Colonic mucosa (tissue), 4 donors: Measurements from ENCODE around the gene TMEM170B. TPM values are rescaled to one million over a fixed set of nuclear protein-coding genes. Genes with fewer than 3 reads are reported as not detected.

ENCODE experiments used
- DNase-seq: peaks from one replicate; pipeline ENCODE4 v3.0.0-alpha.2; 2020
- H3K27ac ChIP-seq: fragments of 200-600 bp; one replicate; pipeline ENCODE4 v1.8.0; 2021
- H3K27me3 ChIP-seq: fragments of 200-600 bp; one replicate; pipeline ENCODE4 v1.8.0; 2021
- H3K36me3 ChIP-seq: fragments of 200-600 bp; one replicate; pipeline ENCODE4 v1.8.0; 2021
- H3K4me1 ChIP-seq: fragments of 200-600 bp; one replicate; pipeline ENCODE4 v1.8.0; 2021; ENCODE audit warnings: mild to moderate bottlenecking
- H3K4me3 ChIP-seq: fragments of 200-600 bp; one replicate; pipeline ENCODE4 v1.8.0; 2021
- H3K9ac ChIP-seq, 2 donors: one replicate each; pipeline ENCODE4 v1.7.0; 2013; ENCODE audit warnings: control low read depth in 2 of 2, low read depth in 2 of 2, low read length in 2 of 2
- H3K9me3 ChIP-seq: fragments of 200-600 bp; one replicate; pipeline ENCODE4 v1.8.0; 2021
- CTCF ChIP-seq: fragments of 200-600 bp; IDR thresholded peaks from one replicate; pipeline ENCODE4 v1.8.0; 2022; ENCODE audit warnings: antibody characterized with exemption, mild to moderate bottlenecking
- intact Hi-C: fragments of 100-400 bp; cut with DNase I; formaldehyde crosslinking; loops from one replicate; pipeline ENCODE4 v1.14.1; 2022
- total RNA-seq, 2 donors: library from RNA; stranded (reverse); fragmentation: NEBNext Ultra II Directional in 1 of 2; extraction: Animal tissue kit (Norgen Biotek cat#: 25700) in 1 of 2; gene quantifications; one replicate each; pipeline ENCODE4 v1.2.1, GENCODE V29; 2021
- donor health status: healthy.
- donor health status: DM: no; HTN: no; CAD: no.
- donor health status: DM: no; HTN: no; CAD: no.

Gene TMEM170B
- total RNA-seq, 2 donors from 2014 or later: 0.82 to 2.2 TPM

DNA sequence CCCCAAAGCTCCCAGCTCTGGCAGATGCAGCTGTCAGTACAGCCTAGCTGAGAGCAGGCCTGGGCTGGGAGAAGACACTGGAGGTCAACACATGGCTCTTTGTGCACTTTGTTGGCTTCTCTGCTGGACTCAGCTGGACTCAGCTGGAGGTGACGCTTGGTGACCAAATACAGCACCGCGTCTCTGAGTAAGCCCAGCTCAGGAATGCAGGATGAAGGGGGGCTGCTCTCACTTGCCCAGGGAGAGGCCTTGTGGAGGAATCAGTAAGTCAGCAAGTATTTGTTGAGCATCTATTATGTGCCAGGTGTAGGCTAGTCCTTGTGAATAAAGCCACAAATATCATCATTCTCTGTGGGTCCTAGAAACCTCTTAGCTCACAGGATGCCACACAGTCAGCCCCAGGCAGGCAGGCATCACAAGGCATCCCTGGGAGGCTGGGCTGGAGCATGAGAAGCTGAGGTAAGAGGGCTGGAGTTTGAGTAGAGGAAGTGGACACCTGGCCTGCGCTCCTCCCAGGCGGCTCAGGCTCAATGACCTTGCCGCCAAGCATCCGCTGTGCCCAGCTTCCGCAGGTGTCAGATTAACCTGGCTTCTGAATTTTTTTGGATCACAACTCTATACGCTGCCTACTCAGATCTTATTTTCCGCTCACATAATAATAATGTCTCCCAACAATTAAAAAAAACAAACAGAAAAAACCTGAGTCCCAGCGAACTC is 95.4 kb downstream of the TMEM170B start:
- intact Hi-C loops: no loop called here
- no peak overlapping the region for H3K27ac ChIP-seq
- no peaks in the 10 kb centered on the region for H3K27me3 ChIP-seq
- no peak overlapping the region for H3K9ac ChIP-seq
- no peaks in the 10 kb centered on the region for H3K9me3 ChIP-seq
- TF ChIP-seq CTCF: no peak
- H3K36me3 ChIP-seq: no peaks in the 10 kb centered on the region
- no peak overlapping the region for H3K4me3 ChIP-seq
- DNase-seq: no peak
- H3K4me1 ChIP-seq: no peaks in the 10 kb centered on the region

Other genes starting within 250 kb of the TMEM170B start
- gene ADTRP, start 241.1 kb downstream of the TMEM170B start, total RNA-seq: 10 to 100 TPM; 56.6 to 79.9 TPM